Prostate gland (tissue), 2 donors: Measurements from ENCODE around the gene OST4.

Experiments
- POLR2A ChIP-seq: fragments of 450-650 bp; IDR thresholded peaks from one replicate; pipeline ENCODE4 v1.6.1; 2016; ENCODE audit warnings: antibody characterized with exemption, mild to moderate bottlenecking
- TF ChIP-seq, protein P1 (sequence below), 4 experiments: fragments of 200-600 bp in 2 of 4; fragments of 450-650 bp in 2 of 4; sonication (generic) in 2 of 4; IDR thresholded peaks; 1 replicate in 3 of 4; 2 replicates in 1 of 4; pipeline ENCODE4 v1.5.1; 2016 to 2019; ENCODE audit warnings: antibody characterized with exemption in 4 of 4, mild to moderate bottlenecking in 2 of 4, moderate library complexity in 2 of 4

DNA sequence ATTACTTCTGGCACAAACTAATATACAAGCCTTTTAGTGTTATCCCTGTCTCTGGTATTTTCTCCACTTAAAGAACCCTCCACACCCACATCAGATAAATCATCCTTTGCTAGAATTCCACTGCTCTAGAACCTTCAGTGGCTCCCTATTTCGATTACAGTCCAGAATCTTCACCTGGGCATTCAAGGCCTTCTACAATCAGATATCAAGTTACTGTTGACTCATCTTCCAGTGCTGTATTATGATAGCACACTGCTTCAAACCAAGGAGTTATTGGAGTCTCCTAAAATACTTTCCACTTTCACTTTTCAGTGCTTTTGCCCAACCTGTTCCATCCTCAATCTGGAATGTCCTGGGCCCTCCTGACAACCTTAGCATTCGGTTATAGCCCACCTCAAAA is 44.1 kb upstream of the OST4 start:
- TF ChIP-seq, protein P1, sequence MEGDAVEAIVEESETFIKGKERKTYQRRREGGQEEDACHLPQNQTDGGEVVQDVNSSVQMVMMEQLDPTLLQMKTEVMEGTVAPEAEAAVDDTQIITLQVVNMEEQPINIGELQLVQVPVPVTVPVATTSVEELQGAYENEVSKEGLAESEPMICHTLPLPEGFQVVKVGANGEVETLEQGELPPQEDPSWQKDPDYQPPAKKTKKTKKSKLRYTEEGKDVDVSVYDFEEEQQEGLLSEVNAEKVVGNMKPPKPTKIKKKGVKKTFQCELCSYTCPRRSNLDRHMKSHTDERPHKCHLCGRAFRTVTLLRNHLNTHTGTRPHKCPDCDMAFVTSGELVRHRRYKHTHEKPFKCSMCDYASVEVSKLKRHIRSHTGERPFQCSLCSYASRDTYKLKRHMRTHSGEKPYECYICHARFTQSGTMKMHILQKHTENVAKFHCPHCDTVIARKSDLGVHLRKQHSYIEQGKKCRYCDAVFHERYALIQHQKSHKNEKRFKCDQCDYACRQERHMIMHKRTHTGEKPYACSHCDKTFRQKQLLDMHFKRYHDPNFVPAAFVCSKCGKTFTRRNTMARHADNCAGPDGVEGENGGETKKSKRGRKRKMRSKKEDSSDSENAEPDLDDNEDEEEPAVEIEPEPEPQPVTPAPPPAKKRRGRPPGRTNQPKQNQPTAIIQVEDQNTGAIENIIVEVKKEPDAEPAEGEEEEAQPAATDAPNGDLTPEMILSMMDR (IDR thresholded peaks at IDR 0.05): no peak
- TF ChIP-seq POLR2A: no peak
